ENCODE measurements around the gene PLEKHA6. TPM values are rescaled to one million over a fixed set of nuclear protein-coding genes. Genes with fewer than 3 reads are reported as not detected.

PLEKHA6 gene
- total RNA-seq, 1 experiment from 2014 or later, result 2.1 TPM

DNA sequence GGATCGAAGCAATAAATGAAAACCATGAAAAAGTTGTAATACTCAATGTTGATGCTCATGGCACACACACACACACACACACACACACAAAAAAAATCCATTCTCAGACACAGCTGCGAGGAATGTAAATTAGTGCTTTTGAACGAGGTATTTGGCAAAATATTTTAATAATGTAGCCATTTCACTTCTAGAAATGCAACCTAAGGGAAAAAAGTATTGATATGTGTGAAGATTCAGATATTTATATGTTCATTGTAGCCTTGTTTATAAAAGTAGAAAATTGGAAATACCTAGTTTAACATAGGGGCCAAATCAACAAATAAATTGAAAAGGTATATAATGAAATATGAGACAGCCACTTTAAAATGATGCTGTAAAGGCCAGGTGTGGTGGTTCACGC lies 3.8 kb downstream of the PLEKHA6 start:
- Histone ChIP-seq H2BK120ac (ENCODE audit: low read depth, low read length, poor library complexity, severe bottlenecking) (no peak overlapping the region), H2AK5ac (ENCODE audit: insufficient read length, low read length) (no peak overlapping the region), H3K9ac (ENCODE audit: extremely low read depth, insufficient read length, low read length) (no peak overlapping the region), H3K23ac (ENCODE audit: insufficient read length, low read depth, low read length) (no peak overlapping the region), H4K8ac (replicated peaks; ENCODE audit: insufficient read length, low read depth, low read length) (no peak overlapping the region), H2BK5ac (ENCODE audit: insufficient read length, low read length) (no peak overlapping the region), H3K27ac (ENCODE audit: insufficient read length, low read depth, low read length) (no peak overlapping the region), H3K4ac (ENCODE audit: low read depth, low read length) (no peak overlapping the region), H2BK15ac (ENCODE audit: low read depth, low read length) (no peak overlapping the region), H4K91ac (ENCODE audit: insufficient read length, low read depth, low read length) (no peak overlapping the region), H4K5ac (ENCODE audit: insufficient read length, low read depth, low read length) (no peak overlapping the region), H3K9me3 (ENCODE audit: control insufficient read depth, low read depth, low read length) (no peaks in the 10 kb centered on the region), H3K56ac (ENCODE audit: insufficient read length, low read depth, low read length) (no peak overlapping the region), H3K4me2 (ENCODE audit: insufficient read depth, insufficient read length, low read length) (no peak overlapping the region), H3K27me3 (ENCODE audit: insufficient read depth, low read length) (no peaks in the 10 kb centered on the region), H3K79me1 (ENCODE audit: insufficient read depth, low read depth, low read length, poor library complexity, severe bottlenecking) (no peaks in the 10 kb centered on the region), H3K4me1 (ENCODE audit: insufficient read depth, low read length) (peaks cover 5% of the 10 kb centered on the region; the same call in 1 of the 2 replicates), H2BK20ac (ENCODE audit: low read depth, low read length, poor library complexity, severe bottlenecking) (no peak overlapping the region), H3K79me2 (ENCODE audit: insufficient read depth, low read length) (no peaks in the 10 kb centered on the region), H3K23me2 (ENCODE audit: insufficient read length, low read depth, low read length, poor library complexity, severe bottlenecking) (no peaks in the 10 kb centered on the region), H3T11ph (ENCODE audit: low read length) (no peak overlapping the region), H3K18ac (ENCODE audit: insufficient read length, low read depth, low read length) (no peak overlapping the region), H4K20me1 (ENCODE audit: control insufficient read depth, insufficient read depth, insufficient read length) (peaks cover 5% of the 10 kb centered on the region), H2AFZ (ENCODE audit: low read length) (no peak overlapping the region), H3K14ac (ENCODE audit: insufficient read depth, low read length) (no peak overlapping the region), H2BK12ac (ENCODE audit: insufficient read length, low read depth, low read length) (no peak overlapping the region)
- TF ChIP-seq, protein P1, sequence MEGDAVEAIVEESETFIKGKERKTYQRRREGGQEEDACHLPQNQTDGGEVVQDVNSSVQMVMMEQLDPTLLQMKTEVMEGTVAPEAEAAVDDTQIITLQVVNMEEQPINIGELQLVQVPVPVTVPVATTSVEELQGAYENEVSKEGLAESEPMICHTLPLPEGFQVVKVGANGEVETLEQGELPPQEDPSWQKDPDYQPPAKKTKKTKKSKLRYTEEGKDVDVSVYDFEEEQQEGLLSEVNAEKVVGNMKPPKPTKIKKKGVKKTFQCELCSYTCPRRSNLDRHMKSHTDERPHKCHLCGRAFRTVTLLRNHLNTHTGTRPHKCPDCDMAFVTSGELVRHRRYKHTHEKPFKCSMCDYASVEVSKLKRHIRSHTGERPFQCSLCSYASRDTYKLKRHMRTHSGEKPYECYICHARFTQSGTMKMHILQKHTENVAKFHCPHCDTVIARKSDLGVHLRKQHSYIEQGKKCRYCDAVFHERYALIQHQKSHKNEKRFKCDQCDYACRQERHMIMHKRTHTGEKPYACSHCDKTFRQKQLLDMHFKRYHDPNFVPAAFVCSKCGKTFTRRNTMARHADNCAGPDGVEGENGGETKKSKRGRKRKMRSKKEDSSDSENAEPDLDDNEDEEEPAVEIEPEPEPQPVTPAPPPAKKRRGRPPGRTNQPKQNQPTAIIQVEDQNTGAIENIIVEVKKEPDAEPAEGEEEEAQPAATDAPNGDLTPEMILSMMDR (conservative IDR thresholded peaks at IDR 0.05), result no peak
- WGBS (ENCODE audit: extremely low coverage, insufficient read length, low lambda C conversion rate), result no CpG with 5 or more reads among the region's 4 CpGs
- Mint-ChIP-seq H3K27ac (no peak overlapping the region), H3K4me1 (peaks cover 29 to 32% of the 10 kb centered on the region in 2 experiments), H3K9me3 (no peaks in the 10 kb centered on the region), H3K4me3 (no peak overlapping the region), H3K27me3 (ENCODE audit: low read depth) (peaks cover 2% of the 10 kb centered on the region), H3K36me3 (ENCODE audit: insufficient read depth in 1 of 3, low read depth in 3 of 3) (no peaks in the 10 kb centered on the region)
- DNase-seq, result no peak
